Keratinocyte (primary cell): ENCODE results near the gene PLA2G2E. TPM values are rescaled to one million over a fixed set of nuclear protein-coding genes. Genes with fewer than 3 reads are reported as not detected.

Source experiments
- DNase-seq: peaks from one replicate; pipeline ENCODE4 v3.0.0-alpha.2; 2011; ENCODE audit warnings: low read depth, missing footprints, low spot score
- FAIRE-seq: peaks from 2 replicates; lab custom pipeline; 2011; peaks lifted over from hg19 to GRCh38; lab: Jason Lieb, UNC
- H2AFZ ChIP-seq: 2 replicates; pipeline ENCODE4 v1.6.0; 2012; ENCODE audit warnings: low read length, control low read depth, inconsistent platforms; ENCODE audit not compliant: control insufficient read depth
- H3K27ac ChIP-seq: 2 replicates; pipeline ENCODE4 v1.5.1; 2011; ENCODE audit warnings: low read length; ENCODE audit not compliant: control insufficient read depth, insufficient read depth
- H3K27me3 ChIP-seq: 3 replicates; pipeline ENCODE4 v1.6.0; 2011; ENCODE audit warnings: low read length; ENCODE audit not compliant: control insufficient read depth, insufficient read depth; ENCODE audit errors: extremely low read depth
- H3K36me3 ChIP-seq, 2 experiments: 2 replicates in 1 of 2; 3 replicates in 1 of 2; pipeline ENCODE4 v1.5.1; 2011; ENCODE audit warnings: low read length in 2 of 2, mild to moderate bottlenecking in 1 of 2; ENCODE audit not compliant: control insufficient read depth in 2 of 2, insufficient read depth in 2 of 2; ENCODE audit errors: extremely low read depth in 1 of 2
- H3K4me1 ChIP-seq: 3 replicates; pipeline ENCODE4 v1.5.1; 2011; ENCODE audit warnings: low read length; ENCODE audit not compliant: control insufficient read depth, insufficient read depth; ENCODE audit errors: extremely low read depth
- H3K4me2 ChIP-seq: 3 replicates; pipeline ENCODE4 v1.6.0; 2011; ENCODE audit warnings: low read depth, low read length; ENCODE audit not compliant: control insufficient read depth, insufficient read depth; ENCODE audit errors: extremely low read depth
- H3K4me3 ChIP-seq, 3 experiments: fragments of 200-600 bp in 1 of 3; sonication (generic) in 1 of 3; 2 replicates in 2 of 3; 3 replicates in 1 of 3; pipeline ENCODE4 v1.5.1; 2011 to 2016; ENCODE audit warnings: low read length in 3 of 3, mild to moderate bottlenecking in 3 of 3, control low read depth in 2 of 3, inconsistent platforms in 1 of 3, low read depth in 1 of 3, mixed read lengths in 1 of 3, mixed run types in 1 of 3, moderate library complexity in 1 of 3; ENCODE audit not compliant: control insufficient read depth in 2 of 3, insufficient read depth in 2 of 3; ENCODE audit errors: extremely low read depth in 1 of 3
- H3K79me2 ChIP-seq: 2 replicates; pipeline ENCODE4 v1.6.0; 2012; ENCODE audit warnings: low read length; ENCODE audit not compliant: control insufficient read depth, insufficient read depth
- H3K9ac ChIP-seq: 3 replicates; pipeline ENCODE4 v1.6.0; 2011; ENCODE audit warnings: low read length; ENCODE audit not compliant: control insufficient read depth, insufficient read depth; ENCODE audit errors: extremely low read depth
- H3K9me1 ChIP-seq: 3 replicates; pipeline ENCODE4 v1.6.0; 2011; ENCODE audit warnings: low read length; ENCODE audit not compliant: control insufficient read depth, insufficient read depth; ENCODE audit errors: extremely low read depth
- H3K9me3 ChIP-seq: 2 replicates; pipeline ENCODE4 v1.5.1; 2012; ENCODE audit warnings: low read depth, low read length; ENCODE audit not compliant: control insufficient read depth
- H4K20me1 ChIP-seq: 3 replicates; pipeline ENCODE4 v1.6.0; 2011; ENCODE audit warnings: low read length; ENCODE audit not compliant: control insufficient read depth, insufficient read depth; ENCODE audit errors: extremely low read depth
- EZH2 ChIP-seq: IDR thresholded peaks from one replicate; pipeline ENCODE4 v1.6.1; 2012; ENCODE audit warnings: inconsistent platforms, mild to moderate bottlenecking, low read length, moderate library complexity
- dilution Hi-C: fragments of 300-500 bp; cut with MboI; formaldehyde crosslinking; loops from one replicate; pipeline ENCODE4 v1.7.0; 2020; ENCODE audit warnings: low sequenced_read_pairs; ENCODE audit not compliant: extremely low pct_ligation_motif_present
- polyA plus RNA-seq, 5 experiments: library from polyadenylated mRNA; depleted of rRNA in 3 of 5; stranded (reverse) in 3 of 5; stranded (forward) in 1 of 5; unstranded in 1 of 5; fragments of >200 nt; gene quantifications; 1 replicate in 1 of 5; 2 replicates in 3 of 5; 3 replicates in 1 of 5; pipeline versions ENCODE4 v1.2.1 to v1.2.3, GENCODE V29; 2011 to 2012; ENCODE audit warnings: missing spikeins in 2 of 5, low read depth in 1 of 5, low replicate concordance in 1 of 5
- TF ChIP-seq, protein P1 (sequence below), 3 experiments: IDR thresholded peaks in 1 of 3; conservative IDR thresholded peaks in 1 of 3; optimal IDR thresholded peaks in 1 of 3; 2 replicates in 2 of 3; 3 replicates in 1 of 3; pipeline versions ENCODE3 to v1.5.1; 2011; ENCODE audit warnings: low read length in 3 of 3, mild to moderate bottlenecking in 3 of 3, moderate library complexity in 2 of 3, control low read depth in 1 of 3, inconsistent platforms in 1 of 3; ENCODE audit not compliant: insufficient read depth in 2 of 3; ENCODE audit errors: extremely low read depth in 1 of 3

The PLA2G2E gene
- polyA plus RNA-seq, 1 donor (not counting 4 experiments of a cell fraction or from before 2014, with no cell fraction given), result not detected

DNA sequence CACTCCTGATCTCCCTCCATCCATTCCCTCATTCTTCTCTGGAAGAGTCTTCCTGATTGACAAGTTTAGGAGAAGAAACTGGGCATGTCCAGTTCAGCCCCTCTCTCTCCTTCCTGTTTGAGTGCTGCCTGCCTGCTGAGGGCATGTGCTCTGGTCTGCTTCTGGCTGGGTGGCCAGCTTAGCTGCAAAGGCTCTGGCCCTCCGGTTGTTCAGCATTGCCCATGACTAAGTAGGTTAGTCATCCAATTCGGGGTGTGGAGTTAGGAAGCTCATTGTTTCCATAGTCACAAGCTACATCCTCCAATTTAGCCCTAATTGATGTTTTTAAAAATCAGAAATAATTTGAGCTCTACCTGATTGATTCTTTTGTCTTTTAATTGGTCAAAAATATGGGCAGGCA lies 25.6 kb upstream of the PLA2G2E start:
- peak; percentile 82 for FAIRE-seq
- dilution Hi-C loops, result no loop called here
- H4K20me1 ChIP-seq, result no peaks in the 10 kb centered on the region
- H3K79me2 ChIP-seq, result no peaks in the 10 kb centered on the region
- H3K4me2 ChIP-seq, result no peak overlapping the region
- TF ChIP-seq, protein P1, sequence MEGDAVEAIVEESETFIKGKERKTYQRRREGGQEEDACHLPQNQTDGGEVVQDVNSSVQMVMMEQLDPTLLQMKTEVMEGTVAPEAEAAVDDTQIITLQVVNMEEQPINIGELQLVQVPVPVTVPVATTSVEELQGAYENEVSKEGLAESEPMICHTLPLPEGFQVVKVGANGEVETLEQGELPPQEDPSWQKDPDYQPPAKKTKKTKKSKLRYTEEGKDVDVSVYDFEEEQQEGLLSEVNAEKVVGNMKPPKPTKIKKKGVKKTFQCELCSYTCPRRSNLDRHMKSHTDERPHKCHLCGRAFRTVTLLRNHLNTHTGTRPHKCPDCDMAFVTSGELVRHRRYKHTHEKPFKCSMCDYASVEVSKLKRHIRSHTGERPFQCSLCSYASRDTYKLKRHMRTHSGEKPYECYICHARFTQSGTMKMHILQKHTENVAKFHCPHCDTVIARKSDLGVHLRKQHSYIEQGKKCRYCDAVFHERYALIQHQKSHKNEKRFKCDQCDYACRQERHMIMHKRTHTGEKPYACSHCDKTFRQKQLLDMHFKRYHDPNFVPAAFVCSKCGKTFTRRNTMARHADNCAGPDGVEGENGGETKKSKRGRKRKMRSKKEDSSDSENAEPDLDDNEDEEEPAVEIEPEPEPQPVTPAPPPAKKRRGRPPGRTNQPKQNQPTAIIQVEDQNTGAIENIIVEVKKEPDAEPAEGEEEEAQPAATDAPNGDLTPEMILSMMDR (optimal IDR thresholded peaks at IDR 0.05 in 1 of 3, IDR thresholded peaks at IDR 0.05 in 1 of 3, conservative IDR thresholded peaks at IDR 0.05 in 1 of 3; ENCODE audit: extremely low read depth in 1 of 3, insufficient read depth in 2 of 3, low read length in 3 of 3), result no peak
- no peak for TF ChIP-seq EZH2
- H2AFZ ChIP-seq, result peak overlapping the region; percentile 74
- peak; percentile 63 for DNase-seq
- peaks cover 6% of the 10 kb centered on the region for H3K4me1 ChIP-seq
- H3K4me3 ChIP-seq, result no peak overlapping the region
- H3K36me3 ChIP-seq, result no peaks in the 10 kb centered on the region
- H3K9me1 ChIP-seq, result no peaks in the 10 kb centered on the region
- H3K9me3 ChIP-seq, result no peaks in the 10 kb centered on the region
- no peak overlapping the region for H3K9ac ChIP-seq
- no peaks in the 10 kb centered on the region for H3K27me3 ChIP-seq
- H3K27ac ChIP-seq, result no peak overlapping the region

DNA sequence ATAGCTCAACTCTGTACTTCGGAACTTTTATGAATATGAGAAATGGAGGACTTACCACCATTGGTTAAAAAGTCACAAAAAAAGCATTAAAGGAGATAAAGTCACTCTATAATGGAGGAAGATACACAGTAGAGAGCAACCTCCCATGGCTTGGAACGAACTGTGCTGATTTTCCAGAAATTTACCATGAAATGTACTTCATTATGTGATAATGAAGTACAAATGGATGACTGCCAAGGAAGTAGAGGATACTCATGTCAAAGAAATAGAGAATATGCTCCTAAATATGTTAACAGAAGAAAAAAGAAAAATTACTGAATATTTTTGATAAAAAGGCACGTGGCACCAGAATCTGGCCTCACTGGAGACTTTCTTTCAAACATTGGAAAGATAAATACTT lies 23.6 kb upstream of the PLA2G2E start:
- no peaks in the 10 kb centered on the region for H3K9me3 ChIP-seq
- H3K27ac ChIP-seq, result no peak overlapping the region
- H2AFZ ChIP-seq, result no peak overlapping the region
- H4K20me1 ChIP-seq, result no peaks in the 10 kb centered on the region
- no peaks in the 10 kb centered on the region for H3K79me2 ChIP-seq
- H3K4me3 ChIP-seq, result no peak overlapping the region
- FAIRE-seq (no peak), DNase-seq (no peak)
- dilution Hi-C loops, result no loop called here
- no peak overlapping the region for H3K4me2 ChIP-seq
- no peaks in the 10 kb centered on the region for H3K36me3 ChIP-seq
- H3K4me1 ChIP-seq, result peaks cover 6% of the 10 kb centered on the region
- H3K9me1 ChIP-seq, result no peaks in the 10 kb centered on the region
- no peak overlapping the region for H3K9ac ChIP-seq
- no peak for TF ChIP-seq EZH2
- TF ChIP-seq, protein P1 (optimal IDR thresholded peaks at IDR 0.05 in 1 of 3, IDR thresholded peaks at IDR 0.05 in 1 of 3, conservative IDR thresholded peaks at IDR 0.05 in 1 of 3; ENCODE audit: extremely low read depth in 1 of 3, insufficient read depth in 2 of 3, low read length in 3 of 3), result no peak
- no peaks in the 10 kb centered on the region for H3K27me3 ChIP-seq
